Stimulated activated CD8-positive, alpha-beta memory T cell treated with anti-CD3 and anti-CD28 coated beads, Interleukin-7, amount 100 ng/mL, for 1 hour (primary cell): ENCODE data around the gene ROBO2.
"Not testable (repeated sequence)": the region's sequence is repeated elsewhere in the genome, so short reads cannot be mapped to it uniquely, and the experiment has no call there.

Experiments used
- DNase-seq, 2 donors: peaks; one replicate each; pipeline ENCODE4 v3.0.0-alpha.2; 2020; ENCODE audit warnings: low read depth in 2 of 2

ROBO2 gene

DNA sequence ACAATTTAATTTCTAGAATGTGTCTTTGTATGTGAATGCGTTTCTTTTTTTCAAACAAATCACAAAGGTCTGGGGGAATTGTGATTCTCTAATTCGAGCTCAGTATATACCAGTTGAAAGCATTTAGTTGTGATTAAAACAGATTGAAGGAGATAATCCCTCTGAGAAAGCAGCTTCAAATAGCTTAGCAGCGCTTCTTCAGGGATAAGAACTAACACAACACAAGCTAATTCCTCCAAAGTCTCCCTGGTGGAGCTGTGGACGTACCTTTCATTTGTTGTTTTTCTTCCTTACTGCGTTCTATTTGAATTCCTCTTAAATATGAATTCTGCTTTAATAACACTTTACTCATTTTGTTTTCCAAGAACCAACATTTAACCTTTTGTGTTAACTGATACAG lies 286.7 kb downstream of the ROBO2 start:
- no peak for DNase-seq

DNA sequence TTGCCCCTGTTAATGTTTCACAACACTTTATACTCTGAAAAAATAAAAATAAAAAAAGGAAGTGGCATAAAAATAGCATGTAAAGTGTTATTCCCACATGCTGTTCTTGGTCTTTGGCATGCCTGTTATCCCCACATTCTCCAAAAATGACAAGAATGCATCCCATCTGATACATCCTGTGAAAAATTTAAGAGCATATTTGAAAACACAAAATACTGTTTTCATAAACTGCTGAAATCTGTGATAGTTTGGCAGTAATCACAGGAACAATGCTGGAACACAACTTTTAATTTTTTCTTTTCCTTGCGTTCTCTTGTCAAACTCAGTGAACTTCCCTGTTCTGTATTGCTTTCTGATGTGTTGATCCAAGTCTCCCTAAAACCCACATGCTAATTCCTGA lies 288.8 kb downstream of the ROBO2 start:
- DNase-seq: no peak

- DNase-seq: no peak
Observed at GRCh38 chr3:77329116-77329515, 289.2 kb downstream of the ROBO2 start.

- no peak for DNase-seq
Observed at GRCh38 chr3:77338195-77338594, 298.3 kb downstream of the ROBO2 start.

- no peak for DNase-seq
Observed at GRCh38 chr3:77342027-77342426, 302.1 kb downstream of the ROBO2 start.

DNA sequence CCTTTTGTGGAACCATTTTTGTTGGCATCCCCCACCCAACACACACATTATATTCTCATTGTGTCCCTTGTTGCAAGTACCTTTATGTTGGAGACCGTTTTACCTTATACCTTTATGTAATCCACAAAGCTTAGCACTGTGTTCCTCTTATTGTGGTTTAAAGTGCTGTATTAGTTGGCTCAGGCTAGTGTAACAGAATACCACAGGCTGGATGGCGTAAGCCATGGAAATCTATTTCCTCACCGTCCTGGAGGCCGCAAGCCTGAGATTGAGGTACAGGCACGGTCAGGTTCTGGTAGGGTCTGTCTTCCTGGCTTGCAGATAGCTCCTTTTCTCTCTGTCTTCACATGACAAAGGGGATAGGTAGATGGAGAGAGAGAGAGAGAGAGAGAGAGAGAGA lies 302.8 kb downstream of the ROBO2 start:
- no peak for DNase-seq

- DNase-seq: no peak
Observed at GRCh38 chr3:77345009-77345408, 305.1 kb downstream of the ROBO2 start.

DNA sequence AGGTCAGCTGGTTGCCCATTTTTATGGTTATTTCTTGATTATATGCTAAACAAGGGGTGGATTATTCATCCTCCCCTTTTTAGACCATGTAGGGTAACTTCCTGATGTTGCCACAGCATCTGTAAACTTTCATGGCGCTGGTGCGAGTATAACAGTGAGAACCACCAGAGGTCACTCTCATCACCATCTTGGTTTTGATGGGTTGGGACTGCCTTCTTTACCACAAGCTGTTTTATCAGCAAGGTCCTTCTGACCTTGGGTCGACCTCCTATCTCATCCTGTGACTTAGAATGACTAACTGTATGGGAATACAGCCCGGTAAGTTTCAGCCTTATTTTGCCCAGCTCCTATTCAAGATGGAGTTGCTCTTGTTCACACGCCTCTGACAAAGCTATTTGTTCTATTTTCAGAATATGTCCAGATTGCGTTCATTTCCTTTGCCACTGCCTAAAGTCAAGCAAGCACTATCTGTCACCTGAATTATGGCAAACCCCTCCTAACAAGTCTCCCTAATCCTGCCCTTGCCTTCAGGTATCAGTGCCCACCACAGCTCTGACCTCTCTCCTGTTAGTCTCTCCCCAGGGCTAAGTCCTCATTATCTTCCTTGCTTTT lies 308.5 kb downstream of the ROBO2 start:
- DNase-seq: no peak

- no peak for DNase-seq
Observed at GRCh38 chr3:77354958-77355357, 315.1 kb downstream of the ROBO2 start.

DNA sequence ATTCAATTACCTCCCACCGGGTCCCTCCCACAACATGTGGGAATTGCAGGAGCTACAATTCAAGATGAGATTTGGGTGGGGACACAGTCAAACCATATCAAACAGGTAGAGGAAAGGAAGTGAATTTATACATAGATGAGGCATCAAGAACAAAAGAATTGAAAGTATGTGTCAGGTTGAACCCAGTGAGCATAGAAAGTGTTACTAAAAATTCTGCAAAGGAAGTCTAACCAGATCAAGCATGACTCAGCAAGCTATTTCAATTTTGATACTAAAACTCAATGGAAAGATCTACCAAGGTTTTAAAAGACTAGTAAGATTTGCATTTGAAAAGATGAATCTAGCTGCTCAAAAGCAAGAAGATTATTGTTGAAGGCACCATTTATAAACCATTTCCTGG lies 323.0 kb downstream of the ROBO2 start:
- DNase-seq: no peak

- no peak for DNase-seq
Observed at GRCh38 chr3:77365152-77365551, 325.3 kb downstream of the ROBO2 start.

DNA sequence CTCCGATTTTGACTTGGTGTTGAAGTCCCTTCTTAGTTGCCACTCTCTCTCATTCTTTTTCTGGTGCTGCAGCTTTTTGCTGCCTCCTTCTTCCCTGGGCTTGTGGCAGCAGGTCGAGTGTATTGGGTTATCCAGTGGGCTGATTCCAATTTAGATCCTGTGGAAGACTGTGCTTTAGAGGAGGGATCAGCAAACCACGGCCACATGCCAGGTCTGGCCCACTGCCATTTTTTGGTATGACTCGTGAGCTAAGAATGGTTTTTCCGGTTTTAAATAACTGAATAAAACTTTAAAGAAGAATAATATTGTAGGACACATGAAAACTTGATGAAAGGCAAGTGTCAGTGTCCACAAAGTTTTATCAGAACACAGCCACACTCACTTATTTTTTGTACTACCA lies 330.5 kb downstream of the ROBO2 start:
- DNase-seq: no peak

DNA sequence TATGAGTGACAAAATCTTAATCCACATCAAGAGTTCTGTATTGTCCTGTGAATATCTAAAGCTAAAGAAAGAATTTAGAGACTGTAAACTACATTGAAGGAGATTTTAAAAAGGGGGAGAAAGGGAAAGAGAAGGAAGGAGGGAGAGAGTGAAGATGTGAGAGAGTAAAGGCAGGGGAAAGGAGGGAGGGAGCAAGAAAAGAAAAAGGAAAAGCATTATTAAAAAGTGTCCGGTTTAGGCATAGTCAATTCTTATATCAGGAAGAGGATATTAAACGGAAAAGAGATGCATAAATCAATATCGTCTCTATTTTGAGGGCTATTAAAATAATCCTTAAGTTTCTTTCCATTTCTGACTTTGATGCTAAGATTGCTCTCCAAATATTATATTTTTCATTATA lies 332.1 kb downstream of the ROBO2 start:
- DNase-seq: no peak

DNA sequence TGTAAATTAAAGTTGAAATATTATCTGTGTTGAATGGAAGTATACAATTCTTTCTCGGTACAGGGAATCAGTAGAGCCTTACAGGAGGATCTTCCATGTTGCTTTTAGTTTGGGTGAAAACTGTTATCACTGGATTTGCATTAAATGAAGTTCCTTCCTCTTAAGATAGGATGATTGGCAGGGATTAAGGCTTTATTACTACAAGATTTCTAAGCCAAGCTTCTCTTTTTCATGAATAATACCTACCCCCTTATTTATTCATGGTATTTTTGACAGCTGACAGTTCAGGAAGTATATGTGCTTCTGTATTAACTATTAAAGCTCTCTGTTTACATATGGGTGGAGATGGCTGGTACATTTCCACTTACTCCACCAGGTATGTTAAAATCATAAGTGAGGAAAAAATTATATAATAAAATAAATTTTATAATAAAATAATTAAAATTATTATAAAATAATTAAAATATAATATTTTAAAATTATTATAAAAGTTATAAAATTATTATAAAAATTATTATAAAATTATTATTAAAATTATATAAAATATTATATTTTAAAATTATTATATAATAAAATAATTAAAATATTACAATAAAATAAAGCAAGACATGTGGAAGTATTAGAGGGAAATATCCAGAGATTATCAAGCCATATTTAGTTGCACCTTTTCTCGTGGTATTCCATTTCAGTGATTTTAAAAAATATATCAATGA lies 332.9 kb downstream of the ROBO2 start:
- no peak for DNase-seq

DNA sequence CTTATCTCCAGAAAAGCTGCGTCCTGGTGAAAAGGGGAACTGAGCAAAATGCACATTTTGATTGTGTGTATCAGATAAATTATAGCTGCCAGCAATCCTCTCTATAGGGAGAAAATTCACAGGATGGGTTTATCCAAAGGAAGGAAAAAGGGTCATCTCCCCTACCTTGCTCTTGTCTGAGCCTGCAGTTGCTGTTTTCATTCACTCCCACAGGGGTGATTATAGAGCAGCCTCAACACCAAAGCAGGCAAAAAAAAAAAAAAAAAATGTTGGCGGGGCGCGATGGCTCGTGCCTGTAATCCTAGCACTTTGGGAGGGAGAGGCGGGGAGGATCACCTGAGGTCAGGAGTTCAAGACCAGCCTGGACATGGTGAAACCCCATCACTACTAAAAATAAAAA lies 333.7 kb downstream of the ROBO2 start:
- no peak for DNase-seq

DNA sequence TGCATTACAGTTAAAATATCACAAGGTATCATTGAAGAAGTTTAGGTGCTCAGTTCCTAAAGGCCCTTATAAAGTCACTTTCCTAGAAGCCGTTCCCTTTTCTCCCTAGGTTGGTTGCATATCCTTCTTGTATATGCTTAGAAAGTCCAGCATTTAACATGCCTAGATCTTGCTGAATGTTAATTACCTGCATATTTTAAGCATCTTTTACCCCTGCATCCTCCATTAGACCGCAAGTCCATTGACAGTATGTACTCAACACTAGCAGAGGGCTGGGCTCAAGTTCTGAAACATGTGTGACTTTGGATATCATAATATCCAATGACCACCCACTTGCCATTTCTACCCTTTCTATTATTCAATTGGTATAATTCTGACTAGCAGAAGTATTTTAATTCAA lies 336.6 kb downstream of the ROBO2 start:
- no peak for DNase-seq

DNA sequence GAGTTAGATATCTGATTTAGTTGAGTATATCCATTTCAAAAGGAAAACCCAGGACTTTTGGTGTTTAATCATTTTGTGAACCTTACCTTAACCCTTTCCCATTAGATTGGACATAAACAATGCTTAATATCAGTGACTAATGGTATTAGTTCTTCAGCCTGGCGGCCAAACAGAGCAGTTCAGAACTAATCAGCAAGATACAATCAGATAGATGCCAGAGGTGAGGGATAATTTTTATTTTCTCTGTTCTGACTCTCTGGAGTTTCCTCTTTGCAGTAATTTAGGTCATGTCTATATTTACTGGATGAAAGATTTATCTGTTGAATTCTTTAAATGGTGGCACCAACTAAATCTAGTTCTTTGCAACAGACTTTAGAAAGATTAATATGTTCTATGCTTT lies 337.8 kb downstream of the ROBO2 start:
- no peak for DNase-seq

GRCh38 chr3:77380136-77380535 lies 340.2 kb downstream of the ROBO2 start:
- no peak for DNase-seq

DNA sequence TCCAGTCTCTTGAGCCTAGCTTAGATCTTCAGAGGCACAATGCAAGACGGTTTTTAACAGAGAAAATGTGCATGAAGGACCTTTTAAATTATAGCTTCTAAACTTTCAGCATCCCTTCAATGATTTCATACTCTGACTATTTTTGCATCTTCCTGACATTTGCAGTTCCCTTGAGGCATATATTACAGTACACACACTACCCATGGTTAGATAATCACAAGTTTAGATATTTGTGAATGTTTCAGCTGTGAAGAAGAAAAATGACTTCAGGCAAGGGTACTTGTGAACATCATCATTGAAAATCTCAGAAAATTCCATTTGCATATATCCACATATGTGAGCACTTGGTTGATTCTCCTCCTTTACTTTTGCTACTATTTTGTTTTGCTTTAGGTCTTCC lies 341.5 kb downstream of the ROBO2 start:
- DNase-seq: no peak

GRCh38 chr3:77392181-77392580 lies 352.3 kb downstream of the ROBO2 start:
- no peak for DNase-seq

GRCh38 chr3:77394046-77394445 lies 354.1 kb downstream of the ROBO2 start:
- DNase-seq: no peak

- no peak for DNase-seq
Observed at GRCh38 chr3:77404871-77405270, 365.0 kb downstream of the ROBO2 start.

GRCh38 chr3:77407441-77407840 lies 367.5 kb downstream of the ROBO2 start:
- DNase-seq: no peak

- DNase-seq: not testable (repeated sequence)
Observed at GRCh38 chr3:77410334-77410733, 370.4 kb downstream of the ROBO2 start.
